Mucosa of gallbladder (tissue), 1 donor: Measurements from ENCODE around the gene GPC6. TPM values are rescaled to one million over a fixed set of nuclear protein-coding genes. Genes with fewer than 3 reads are reported as not detected.

Experiments
- DNase-seq: peaks from one replicate; pipeline ENCODE4 v3.0.0-alpha.2; 2020; ENCODE audit warnings: low spot score
- total RNA-seq: library from RNA; stranded (reverse); gene quantifications from one replicate; pipeline ENCODE4 v1.2.1, GENCODE V29; 2021
- donor health status: DM: no; HTN: no; CAD: no.

Gene GPC6
- total RNA-seq, 1 donor from 2014 or later: 24.0 TPM

DNA sequence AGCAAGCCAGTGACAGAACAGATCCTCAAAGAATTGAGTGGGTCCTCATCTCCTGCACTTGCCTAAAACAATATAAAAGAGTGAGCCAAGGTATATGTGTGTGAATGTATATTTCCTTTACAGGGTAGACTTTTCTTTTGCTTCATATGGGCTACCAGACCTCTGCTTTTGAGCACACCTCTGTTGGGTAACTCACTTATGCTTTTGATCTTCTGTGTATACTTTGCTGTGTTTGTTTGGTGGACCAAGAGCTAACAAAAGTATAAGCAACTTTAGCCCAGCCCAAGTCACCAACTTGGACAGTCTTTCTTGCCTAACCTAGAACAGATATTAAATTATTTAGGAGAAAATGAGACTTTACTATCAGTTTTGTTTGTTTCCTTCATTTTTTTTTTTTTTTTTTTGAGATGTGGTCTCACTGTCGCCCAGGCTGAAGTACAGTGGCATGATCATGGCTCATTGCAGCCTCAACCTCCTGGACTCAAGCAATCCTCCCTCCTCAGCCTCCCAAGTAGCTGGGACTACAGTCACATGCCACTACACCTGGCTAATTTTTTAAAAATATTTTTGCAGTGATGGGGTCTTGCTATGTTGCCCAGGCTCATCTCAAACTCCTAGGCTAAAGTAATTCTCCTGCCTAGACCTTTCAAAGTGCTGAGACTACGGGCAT lies 739.8 kb downstream of the GPC6 start:
- no peak for DNase-seq

DNA sequence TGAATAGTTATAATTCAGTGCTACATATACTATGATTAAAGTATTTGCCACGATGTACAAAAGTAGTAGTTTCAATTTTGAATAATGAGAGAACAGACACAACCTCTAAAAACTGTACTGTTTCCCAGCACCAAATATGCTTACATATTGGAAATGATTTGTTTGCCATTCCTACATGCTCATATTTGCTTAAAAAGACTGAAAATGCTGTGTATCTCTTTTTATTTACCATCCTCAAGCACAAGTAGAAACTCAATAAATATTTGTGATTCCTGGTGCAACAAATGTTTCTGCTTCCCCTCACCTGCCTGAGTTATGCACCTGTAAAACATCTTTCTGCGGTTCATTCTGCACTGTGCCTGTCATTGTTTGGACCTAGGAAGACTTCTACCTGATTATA lies 740.7 kb downstream of the GPC6 start:
- no peak for DNase-seq

DNA sequence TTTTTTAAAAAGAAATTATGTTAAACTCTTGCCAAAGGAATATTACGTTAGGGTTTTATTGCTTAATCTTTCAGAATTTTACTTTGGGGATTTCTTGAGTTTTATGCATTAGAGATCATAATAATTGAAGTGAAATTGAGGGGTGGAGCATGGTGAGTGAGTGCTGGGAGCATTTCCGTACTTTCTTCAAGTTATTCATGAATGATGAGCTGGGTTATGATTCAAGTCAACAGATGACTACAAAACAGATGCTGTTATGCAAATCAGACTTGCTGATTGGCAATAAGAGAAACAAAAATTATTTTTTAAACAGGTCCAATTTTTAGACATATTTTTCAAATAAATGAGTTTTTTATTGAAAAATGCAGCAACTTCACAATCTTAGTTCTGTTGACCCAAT lies 748.6 kb downstream of the GPC6 start:
- no peak for DNase-seq

DNA sequence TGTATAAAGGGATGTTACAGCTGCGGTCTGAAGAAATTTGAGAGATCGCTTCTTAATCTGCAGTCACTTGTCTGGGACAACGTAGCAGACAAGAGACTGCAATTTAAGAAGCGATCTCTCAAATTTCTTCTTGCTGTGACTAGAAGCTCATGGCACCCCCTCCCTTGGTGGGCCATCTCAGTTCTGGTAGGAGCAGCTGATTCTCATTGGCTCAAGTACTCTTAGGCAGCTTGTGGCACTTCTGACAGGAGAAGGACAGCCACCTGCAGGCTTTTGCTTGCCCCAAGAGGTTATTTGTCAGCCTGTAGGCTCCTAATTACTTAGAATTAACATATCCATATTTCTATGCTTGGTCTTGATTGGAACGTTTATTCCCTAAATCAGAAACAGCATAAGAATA lies 749.9 kb downstream of the GPC6 start:
- DNase-seq: no peak

DNA sequence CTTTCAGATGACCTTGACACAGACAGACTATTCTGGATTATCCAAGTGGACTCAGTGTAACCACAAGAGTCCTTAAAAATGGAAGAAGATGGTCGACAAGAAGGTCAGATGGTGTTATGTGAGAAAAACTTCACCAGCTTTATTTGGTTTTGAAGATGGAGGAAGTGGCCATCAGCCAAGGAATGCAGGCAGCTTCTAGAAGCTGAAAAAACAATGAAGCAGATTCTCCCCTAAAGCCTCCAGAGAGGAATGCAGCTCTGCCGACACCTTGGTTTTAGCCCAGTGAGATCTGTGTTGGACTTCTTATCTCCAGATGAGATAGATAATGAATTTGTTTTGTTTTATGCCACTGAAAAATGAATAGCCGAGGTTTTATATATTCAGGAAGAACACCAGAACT lies 751.4 kb downstream of the GPC6 start:
- no peak for DNase-seq

DNA sequence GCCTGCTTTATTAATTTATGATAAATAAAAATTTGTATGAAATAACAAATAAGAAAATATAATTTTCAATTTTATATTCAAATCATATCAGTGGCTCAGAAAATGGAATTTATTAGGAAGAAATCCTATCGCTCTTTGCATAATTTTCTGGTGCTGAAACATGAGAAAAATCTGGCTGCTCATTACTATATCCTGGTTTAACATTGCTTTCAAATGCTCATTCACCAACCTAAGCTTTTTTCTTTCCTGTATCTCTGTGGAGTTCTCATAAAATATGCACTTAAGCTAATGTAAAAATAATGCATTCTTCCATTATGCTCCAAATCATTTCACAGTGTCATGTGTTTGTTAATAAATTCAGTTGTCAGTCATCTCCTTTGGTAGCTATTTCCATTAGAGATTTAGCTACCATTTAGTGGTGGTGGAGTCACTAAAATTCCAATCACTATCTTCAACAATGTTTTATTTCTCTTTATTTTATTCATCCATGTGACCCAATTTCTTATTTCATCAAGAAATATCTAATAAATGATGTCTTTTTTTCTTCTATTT lies 754.9 kb downstream of the GPC6 start:
- DNase-seq: no peak

DNA sequence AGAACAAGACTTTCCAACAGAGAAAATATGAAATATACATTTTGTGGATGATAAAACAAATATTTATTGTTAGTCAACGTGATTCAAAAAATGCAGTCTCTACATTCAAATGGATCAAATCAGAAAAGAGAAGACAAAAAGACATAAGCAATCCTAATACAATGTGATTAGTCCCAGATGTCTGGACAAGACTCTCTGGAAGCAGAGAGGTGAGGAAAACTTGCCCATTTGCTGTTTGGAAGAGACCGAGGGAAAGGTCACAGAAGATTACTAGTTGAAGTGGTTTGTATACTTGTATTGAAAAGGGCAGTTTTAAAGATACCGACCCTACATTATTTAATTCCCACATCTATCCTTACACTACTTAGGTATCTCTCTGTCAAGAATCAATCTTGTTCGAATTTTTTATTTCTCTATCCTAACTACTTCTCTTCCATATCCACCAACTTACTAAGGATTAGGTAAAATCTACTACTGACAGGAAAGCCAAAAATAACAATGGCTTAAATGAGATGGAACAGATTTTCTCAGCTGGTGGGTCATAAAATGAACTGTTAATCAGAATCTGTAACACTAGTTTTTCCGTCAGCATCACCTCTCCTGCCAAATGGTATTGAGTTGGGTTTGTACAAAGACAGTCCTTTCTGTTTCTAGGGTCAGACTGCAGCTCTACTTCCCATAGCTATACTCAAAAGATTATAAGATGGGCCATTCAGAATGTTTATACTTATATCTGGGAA lies 755.7 kb downstream of the GPC6 start:
- no peak for DNase-seq

DNA sequence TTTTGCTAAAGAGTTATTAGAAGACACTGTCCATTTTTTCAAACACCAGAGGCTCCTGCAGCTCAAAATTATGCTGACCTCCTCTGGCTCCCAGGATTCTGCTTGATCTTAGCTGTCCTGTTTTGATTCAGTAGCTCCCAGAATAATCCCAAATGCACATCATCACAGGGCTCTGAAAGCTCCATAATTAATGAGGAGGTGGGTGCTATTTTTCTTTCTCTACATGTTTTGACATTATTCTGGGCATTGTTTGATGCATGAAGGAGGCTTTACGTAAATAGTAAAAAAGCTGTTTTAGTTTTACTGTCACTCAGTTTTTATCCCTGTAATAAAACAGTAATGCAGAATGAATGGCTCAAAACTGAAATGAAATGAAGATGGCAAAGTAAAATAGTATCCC lies 757.4 kb downstream of the GPC6 start:
- no peak for DNase-seq

DNA sequence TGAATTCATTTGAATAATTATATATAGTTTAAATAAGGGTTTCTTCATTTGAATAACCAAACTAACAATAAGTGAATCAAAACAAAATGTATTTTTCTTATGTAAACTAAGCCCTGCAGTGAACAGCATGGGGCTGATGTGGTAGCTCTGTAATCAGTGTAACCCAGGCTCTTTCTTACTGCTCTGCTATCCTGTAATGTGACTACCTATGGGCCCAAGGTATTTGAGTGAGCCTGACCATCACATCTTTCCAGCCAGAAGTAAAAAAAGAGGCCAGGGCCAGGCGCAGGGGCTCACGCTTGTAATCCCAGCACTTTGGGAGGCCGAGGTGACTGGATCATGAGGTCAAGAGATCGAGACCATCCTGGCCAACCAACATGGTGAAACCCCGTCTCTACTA lies 758.3 kb downstream of the GPC6 start:
- no peak for DNase-seq

DNA sequence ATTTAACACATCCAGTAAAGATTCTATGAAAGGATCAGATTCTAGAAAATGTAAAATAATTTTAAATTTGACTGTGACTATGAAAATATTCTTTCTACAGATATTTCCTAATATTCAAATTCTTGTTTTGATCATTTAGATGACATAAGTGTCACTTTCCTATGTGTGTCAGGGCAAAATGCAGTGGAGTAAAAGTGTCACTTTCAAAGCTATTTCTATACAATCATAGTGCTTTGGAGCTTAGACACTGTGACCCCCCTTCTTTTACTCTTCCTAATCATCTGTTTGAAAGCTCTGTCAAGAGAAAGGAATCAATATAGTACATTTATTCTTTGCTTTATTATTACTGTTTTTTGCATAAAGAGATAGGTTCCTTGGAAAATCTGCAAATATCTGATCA lies 760.9 kb downstream of the GPC6 start:
- no peak for DNase-seq

DNA sequence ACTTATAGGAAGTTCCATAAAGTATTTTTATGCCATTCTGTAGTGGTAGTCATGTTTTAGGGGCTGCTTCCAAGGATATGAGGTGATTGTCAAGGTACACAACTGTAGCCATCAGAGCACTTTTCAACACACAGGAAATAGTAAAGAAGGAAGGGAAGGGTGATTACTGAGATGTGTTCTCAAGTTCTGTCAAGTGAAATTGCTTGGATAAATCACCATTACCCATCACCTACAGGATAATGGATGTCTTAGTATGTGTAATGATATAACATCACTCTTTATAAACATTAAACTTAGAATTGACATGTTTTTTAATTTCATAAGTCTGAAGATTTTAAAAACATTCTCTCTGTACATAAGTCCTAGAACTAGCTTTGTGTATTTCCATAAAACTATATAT lies 765.0 kb downstream of the GPC6 start:
- no peak for DNase-seq

DNA sequence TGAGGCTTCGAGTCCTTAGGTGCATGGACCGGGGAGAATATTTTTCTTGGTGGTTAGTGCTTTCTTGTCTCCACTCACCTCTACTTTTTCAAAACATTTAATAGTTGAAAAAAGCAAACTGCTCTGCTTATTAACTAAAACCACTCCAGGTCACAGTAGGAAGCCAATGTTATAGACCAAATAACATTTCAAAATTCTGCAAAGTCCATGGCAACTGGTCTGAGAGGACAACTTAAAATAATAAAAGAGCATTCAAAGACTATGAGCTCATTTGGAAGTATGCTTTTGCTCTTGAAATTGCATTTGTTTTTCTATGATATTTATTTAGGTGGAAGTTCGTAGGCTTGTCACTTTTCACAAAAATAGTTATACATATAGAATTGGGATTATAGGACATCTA lies 769.9 kb downstream of the GPC6 start:
- no peak for DNase-seq

DNA sequence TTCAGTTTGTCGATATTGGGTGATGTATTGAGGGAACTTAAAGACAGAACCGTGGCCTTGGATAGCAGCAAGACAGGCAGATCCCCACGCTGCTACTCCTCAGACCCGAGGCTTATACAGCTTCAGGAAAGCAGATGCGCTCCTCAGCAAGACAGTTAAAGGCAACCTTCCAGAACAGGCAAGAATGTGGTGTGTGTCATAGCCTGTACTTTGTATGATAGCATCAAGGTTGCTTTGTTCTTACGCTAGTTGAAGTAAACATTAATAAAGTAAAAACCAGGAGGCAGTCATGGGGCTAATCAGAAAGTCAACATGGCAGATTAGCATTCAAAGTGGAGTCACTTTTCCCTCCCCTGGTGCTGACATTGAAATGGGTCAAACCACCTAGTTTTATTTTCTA lies 779.7 kb downstream of the GPC6 start:
- no peak for DNase-seq

DNA sequence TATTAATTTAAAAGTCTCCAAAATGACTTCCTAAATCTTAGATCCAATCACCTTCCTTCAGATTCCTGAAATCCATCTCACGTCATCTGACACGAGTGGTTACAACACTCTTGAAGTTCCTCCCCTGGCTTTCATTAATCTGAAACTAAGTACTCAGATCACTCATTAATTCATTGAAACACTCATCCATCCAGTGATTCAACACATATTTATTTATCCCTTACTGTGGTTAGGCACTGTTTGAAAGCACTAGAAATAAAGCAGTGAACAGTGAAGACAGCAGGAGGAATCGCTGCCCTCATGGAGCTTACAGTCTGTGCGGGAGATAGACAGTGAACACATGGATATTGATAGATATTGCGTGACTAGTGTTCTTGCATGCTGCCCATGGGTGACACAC lies 780.5 kb downstream of the GPC6 start:
- no peak for DNase-seq

DNA sequence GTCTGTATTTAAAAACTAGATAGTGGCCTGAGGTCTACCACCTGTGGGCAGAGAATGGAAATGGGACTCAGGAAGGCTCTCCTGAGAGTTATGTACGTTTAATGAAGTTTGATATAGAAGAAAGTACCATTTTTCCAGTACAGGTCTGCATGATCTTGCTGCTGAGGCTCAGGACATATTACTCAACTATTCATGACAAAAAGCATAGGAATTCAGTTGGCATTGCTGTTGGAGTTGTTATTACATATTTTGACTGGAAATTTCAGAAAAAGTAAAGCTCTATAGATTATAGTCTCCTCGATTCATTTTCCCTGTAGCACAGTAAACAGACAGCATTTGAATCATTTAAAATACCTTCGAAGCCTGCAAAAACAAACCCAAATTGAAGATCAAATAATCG lies 783.1 kb downstream of the GPC6 start:
- no peak for DNase-seq

DNA sequence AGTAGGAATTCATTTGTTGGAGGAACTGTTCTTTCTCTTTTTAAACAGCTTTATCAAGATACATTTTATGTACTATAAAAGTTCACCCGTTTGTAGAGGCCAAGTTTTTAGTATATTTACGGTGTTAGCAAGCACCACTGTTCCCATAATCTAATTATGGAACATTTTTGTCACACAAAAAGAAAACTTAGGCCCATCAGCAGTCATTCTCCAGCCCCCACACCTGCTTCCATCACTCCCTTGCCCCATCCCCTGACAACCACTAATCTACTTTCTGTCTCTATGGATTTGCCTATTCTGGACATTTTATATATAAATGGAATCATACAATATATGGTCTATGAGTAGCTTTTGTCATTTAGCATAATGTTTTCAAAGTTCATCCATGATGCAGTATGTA lies 787.9 kb downstream of the GPC6 start:
- DNase-seq: no peak

DNA sequence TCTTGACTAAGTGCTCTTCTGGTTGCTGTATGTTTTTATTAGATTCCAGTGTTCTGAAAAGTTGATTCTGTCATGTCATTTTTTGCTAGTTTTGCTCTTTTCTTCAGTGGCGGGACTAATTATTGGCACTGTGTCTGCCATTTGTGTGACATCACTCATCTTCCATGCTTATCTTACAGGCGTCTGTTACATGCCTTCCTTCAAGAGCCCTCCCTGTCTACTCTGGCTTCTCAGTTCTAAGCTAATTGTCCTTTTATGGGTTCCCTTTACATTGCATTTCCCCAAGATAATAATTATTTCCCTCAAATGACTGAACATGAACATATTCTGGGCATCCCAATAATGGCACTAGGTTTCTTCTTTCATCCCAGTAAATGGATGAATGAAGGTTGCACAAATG lies 793.8 kb downstream of the GPC6 start:
- no peak for DNase-seq

DNA sequence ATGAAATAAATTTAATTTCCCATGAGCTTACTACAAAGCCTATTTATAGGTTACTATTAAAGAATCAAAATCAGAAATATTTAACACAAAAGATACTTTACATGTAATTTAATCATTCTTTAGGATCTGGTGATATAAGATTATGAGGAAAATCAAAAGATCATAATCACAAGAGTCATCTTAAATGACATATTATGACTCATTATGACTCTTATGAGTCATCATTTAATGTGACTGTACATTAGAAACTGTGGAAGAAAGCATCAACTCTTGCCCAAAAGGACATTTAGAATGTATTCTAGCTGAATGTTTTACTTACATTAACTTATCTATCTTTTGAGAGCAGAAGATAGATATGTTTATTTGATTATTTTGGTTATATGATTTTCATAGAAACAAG lies 794.2 kb downstream of the GPC6 start:
- no peak for DNase-seq

DNA sequence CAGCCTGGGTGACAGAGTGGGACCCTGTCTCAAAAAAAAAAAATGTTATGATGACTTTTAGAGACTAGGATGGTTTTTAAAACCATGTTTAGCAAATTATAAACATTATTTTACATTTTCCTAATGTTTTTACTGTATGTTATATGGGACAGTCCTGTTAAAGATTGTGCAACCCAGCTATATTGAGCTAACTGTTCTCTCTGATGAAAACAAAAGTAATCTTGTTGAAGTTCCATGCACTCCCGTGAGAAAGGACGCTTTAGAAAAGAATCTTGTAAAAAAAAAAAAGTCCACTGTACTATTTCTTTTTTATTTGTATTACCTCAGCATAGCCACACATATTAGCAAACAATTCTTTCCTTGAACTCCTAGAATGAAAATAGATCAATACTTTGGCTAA lies 801.6 kb downstream of the GPC6 start:
- no peak for DNase-seq

DNA sequence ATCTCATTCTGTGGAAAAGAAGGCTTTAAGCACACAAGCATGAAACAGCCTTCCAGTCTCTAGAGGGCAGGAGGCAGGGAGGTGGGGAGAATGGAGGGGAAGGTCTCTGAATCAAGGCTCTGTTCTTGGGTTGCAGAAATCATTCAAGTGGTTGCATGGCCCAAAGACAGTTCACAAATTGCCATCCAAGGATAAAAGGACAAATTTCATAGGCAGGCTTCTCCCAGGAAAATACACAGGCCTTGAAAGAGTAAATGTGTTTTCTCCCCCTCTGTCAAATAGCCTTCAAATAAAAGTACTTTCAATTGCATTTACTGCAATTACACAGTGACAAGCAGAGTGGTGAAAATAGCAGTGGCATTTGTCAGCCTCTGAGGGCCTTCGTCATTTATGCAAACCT lies 802.0 kb downstream of the GPC6 start:
- no peak for DNase-seq

DNA sequence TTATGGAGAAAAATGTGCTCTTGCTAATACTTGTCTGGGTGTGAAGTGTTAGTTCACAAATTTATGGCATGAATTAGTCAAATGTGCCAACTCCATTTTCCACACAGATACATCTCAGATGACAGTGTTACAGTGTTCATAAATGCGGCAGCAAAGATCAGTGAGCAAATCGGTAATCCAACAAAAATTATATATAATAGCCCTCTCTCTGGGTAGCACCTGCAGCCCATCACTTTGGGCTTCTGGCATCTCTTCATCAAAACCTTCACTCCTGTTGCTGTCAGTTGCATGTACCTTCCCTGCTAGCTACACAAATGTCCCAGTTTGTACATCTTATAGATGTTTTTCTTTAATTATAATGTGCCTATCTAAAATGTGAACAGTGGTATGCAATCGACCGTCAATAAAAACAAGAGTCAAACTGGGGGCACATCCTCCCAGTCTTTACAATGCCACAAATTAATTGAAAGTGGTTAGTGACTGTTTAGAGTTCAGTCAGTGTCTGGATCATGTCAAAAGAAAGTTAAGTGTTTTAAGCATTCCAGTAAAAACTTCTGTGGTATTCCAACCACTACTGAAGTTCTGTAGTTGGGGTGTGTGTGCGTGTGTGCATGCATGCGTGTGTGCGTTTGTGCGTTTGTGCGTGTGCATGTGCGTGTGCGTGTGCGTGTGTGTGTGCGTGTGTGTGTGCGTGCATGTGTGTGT lies 804.0 kb downstream of the GPC6 start:
- no peak for DNase-seq

DNA sequence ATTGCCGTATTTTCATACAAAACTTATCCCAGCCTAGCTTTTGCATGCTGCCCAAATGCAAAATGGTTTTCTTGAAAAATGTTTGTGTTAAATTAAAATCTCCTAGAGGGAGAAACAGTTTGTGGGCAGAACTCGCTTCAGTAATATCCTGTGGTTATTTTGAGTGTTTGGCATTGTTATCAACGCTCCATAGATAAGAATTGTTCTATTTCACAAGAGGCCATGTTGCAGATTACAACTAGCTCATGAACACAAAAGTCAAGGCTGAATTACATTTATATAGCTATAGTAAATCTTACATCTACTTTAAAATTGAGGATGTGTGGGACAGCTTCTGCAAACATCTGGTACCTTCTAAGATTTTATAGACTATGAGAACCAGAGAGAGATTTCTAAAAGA lies 805.0 kb downstream of the GPC6 start:
- no peak for DNase-seq

DNA sequence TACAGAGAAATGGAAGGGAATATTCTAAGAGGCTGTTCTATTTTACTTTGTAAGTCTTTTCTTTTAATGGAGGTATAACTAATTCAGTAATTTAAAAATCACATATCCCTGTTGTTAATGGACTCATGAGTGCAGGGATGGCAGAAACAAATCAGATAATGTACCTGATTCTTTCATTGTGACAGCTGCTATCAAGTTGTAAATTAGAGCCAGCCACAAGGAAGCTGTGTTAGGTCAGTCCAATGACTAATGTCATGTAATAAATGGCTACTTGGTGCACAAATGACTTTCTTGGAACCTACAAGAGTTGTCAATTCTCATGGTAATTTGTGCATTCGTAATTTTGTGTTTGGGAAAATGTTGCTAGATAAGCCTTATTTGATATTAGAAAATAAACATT lies 806.5 kb downstream of the GPC6 start:
- no peak for DNase-seq
